HEK293 (cell line): ENCODE measurements around the gene NMRK2.

ENCODE experiments used
- PATZ1 ChIP-seq: fragments of 450-650 bp; formaldehyde crosslinking; IDR thresholded peaks from 2 replicates; pipeline ENCODE4 v1.5.1; 2016; ENCODE audit warnings: missing biosample characterization, missing genetic modification characterization
- ZNF530 ChIP-seq: fragments of 450-650 bp; formaldehyde crosslinking; IDR thresholded peaks from 2 replicates; pipeline ENCODE4 v1.5.1; 2016; ENCODE audit warnings: low read depth, missing biosample characterization, missing genetic modification characterization

- TF ChIP-seq ZNF530 (tag by site-specific recombination): no peak
- TF ChIP-seq PATZ1 (tag by site-specific recombination): no peak
Measured at GRCh38 chr19:3955688-3956087, 22.8 kb downstream of the NMRK2 start.
